GM19239 (cell line): ENCODE measurements around the gene CAPZB.
A peak's percentile ranks its signal among the peaks of the same experiment; 100 is the strongest.

Experiments
- DNase-seq: peaks from one replicate; pipeline ENCODE4 v3.0.0; 2011; ENCODE audit warnings: low spot score; ENCODE audit not compliant: insufficient read length
- FAIRE-seq: peaks from 2 replicates; lab custom pipeline; 2011; peaks lifted over from hg19 to GRCh38; lab: Jason Lieb, UNC

The CAPZB gene

DNA sequence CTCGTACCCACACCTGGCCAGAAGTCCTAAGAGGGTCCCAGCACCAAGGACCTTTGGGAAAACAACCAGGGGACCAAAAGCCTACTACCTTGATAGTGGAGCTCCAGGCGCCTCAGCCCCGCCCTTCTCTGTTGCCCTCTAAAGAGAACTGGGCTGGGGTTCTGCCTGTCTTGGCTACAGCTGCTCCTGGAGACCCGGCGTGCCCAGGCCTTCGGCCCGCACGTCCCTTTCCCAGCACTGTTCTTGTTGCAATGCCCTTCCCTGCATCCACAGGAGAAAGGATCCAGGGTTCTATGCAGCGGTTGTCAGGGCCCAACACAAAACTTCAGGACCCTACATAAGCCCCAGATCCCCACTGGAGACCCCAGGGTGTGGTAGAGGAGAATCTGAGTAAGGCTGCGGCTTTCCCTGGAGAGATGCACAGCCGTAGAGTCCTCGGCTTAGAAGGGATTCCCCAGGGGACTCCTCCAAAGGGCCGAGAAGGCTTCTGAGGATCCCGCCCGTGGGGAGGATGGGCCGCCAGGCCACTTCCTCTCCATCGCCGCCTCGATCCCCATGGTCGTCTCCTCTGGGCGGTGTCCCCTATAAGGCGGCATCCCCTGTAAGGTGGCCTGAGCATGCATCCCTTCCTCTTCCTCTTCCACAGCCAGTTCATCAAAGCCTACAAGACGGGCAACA lies 161.2 kb downstream of the CAPZB start:
- no peak for DNase-seq
- FAIRE-seq = no peak

DNA sequence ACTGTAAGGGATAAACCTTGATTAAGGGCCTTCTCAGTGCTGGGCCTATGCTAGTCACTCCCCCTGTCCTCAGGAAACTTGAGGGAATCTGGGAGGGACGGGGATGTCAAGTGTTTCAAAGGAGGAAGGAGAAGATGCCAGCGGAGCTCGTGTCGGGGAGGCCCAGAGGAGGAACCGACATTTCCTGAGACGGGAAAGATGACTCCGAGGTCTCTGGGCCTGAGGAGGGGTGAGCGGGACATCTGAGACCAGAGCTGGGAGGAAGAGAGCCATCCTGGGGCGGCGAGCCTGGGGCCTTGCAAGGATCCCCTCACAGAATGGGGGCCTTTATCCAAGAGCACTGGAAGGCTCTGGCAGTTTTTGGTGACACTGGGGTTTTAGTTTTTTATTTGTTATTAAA lies 162.9 kb downstream of the CAPZB start:
- no peak for DNase-seq
- FAIRE-seq = no peak

DNA sequence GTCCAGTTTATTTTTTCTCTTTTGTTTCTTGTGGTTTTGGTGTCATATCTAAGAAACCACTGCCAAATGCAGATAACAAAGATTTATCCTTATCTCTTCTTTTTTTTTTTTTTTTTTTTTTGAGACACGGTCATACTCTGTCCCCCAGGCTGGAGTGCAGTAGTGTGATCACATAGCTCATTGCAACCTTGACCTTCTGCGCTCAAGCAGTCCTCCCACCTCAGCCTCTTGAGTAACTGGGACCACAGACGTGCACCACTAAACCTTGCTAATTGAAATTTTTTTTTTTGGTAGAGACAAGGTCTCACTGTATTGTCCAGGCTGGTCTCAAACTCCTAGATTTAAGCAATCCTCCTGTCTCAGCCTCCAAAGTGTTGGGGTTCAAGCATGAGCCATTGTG lies 164.3 kb downstream of the CAPZB start:
- DNase-seq = no peak
- FAIRE-seq = no peak

DNA sequence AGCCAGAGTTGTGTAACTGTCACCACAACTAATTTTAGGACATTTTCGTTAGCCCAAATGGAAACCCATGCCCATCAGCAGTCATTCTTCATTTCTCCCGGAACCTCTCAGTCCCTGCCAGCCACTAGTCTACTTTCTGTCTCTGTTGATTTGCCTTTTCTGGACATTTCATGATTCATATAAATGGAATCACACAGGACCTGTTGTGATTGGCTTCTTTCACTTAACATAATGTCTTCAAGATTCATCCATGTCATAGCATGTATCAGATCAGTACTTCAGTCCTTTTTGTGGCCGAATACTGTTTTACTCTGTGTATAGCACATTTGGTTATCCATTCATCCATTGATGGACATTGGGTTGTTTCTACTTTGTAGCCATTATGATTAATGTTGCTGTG lies 166.1 kb downstream of the CAPZB start:
- DNase-seq (no peak), FAIRE-seq (no peak)

DNA sequence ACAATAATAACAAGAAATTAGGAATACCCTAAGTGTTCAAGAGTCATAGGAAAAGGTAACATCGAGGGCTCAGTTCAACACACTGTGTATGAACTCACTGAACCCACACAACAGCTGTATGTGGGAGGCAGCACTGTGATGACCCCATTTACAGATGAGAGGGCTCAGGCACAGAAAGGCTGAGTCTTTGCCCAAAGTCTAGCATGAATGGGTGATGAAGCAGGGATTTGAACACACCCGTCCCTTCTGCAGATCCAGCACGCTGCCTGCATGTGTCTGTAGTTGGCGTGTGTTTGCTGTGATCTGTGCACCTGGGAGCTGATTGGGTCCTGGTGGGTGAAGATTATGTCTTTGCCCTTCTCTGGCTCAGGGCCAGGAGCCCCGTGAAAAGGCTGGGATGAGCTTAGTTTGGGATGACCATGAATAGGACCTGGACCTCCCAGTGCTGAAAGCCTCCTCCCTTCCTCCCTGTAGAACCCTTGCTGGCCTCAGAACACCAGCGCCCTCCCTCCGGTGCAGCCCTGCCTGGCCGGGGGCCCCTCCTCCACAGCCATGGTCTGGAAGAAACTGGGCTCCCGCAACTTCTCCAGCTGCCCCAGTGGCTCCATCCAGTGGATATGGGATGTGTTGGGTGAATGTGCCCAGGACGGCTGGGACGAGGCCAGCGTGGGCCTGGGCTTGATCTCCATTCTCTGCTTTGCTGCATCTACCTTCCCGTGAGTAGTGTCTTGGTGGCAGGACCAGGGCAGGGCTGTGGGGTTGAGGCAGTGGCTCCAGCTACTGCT lies 168.0 kb downstream of the CAPZB start:
- FAIRE-seq (no peak), DNase-seq (no peak)

DNA sequence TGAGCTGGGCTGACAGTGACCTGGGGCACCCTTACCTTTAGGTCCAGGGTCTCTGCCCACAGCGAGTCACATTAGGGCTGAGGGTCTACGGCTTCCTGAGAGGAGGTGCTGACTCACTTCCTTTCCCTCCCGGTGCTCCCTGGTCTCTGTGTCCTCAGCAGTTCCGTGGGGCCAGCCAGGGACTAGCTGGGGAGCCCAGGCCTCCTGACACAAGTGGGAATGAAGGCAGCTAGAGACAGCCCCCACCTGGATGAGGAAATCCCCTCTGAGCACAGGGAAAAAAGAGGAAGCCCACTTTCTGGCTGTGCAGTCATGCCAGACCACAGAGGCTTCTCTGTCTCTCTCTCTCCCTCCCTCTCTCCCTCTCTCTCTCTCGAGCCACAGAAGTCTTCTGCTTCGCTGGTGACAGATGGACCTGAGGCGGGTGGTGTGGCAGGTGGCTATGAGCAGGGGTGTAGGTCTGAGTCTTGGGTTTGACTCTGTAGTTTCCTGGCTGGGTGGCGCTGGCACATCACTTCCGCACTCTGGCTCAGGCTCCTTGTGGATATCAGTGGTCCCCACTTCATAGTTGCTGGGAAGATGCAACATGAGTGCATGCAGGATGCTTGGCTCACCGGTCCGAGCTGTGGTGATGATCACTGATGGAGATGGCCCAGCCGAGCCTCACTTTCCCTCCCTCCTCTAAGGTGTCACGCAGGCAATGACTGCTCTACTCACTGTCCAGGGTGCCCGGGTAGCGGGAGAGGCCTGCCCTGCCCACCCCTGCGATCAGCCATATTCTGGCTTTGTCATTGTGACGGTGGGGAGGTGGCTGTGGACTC lies 169.8 kb downstream of the CAPZB start:
- DNase-seq (peak; percentile 64), FAIRE-seq (peak; percentile 89)

DNA sequence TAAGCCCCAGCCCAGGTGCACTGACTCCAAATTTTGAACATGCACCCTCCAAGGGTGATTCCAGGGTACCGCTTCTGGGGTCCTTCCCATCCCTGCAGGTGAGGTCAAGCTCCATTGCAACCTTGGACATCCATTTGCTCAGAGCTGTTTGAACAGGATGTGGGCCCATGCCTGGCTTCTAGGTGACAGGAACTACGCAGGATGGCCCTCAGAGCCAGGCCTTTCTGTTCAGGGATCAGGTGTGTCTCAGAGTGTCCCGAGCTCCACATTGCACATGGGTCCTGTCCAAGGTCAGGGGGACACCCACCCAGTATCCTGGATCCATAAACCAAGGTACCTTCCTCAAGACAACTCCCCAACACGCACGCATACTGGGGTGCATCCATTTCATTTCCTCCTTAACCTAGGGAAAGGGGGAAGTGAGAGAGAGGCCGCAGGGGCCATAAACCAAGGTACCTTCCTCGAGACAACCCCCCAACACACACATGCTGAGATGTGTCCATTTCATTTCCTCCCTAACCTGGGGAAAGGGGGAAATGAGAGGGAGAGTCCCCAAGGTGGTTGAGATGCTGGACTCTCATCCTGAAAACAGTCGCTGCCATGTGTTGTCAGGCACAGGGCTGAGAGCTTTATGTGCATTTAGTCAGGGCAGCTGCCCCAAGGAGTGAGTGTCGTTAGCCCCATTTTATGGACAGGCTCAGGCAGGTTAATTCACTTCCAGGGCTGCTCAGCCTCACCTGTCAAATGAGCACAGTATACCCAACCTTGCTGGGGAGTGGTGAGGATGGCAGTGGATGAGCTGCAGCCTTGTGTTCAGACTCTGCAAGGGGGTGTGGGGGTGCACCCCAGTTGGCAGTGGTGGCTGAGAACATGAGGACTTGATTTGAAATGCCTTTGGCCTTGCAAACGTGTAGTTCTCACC lies 171.1 kb downstream of the CAPZB start:
- DNase-seq = no peak
- FAIRE-seq = peak; percentile 76

DNA sequence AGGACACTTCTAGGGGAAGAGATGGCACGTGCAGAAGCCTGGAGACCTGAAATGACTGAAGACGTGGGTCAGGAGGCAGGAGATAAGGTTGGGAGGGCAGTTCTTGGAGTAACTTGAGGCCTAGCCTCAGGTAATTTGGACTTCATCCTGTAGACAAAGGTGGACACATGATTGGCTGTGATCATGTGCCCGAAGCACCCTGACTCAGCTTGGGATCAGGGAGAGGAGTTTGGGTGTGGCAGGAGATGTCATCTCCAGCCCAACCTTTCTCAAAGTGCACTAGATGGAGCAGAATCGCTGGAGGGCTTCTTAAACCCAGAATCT lies 171.7 kb downstream of the CAPZB start:
- DNase-seq (no peak), FAIRE-seq (no peak)

DNA sequence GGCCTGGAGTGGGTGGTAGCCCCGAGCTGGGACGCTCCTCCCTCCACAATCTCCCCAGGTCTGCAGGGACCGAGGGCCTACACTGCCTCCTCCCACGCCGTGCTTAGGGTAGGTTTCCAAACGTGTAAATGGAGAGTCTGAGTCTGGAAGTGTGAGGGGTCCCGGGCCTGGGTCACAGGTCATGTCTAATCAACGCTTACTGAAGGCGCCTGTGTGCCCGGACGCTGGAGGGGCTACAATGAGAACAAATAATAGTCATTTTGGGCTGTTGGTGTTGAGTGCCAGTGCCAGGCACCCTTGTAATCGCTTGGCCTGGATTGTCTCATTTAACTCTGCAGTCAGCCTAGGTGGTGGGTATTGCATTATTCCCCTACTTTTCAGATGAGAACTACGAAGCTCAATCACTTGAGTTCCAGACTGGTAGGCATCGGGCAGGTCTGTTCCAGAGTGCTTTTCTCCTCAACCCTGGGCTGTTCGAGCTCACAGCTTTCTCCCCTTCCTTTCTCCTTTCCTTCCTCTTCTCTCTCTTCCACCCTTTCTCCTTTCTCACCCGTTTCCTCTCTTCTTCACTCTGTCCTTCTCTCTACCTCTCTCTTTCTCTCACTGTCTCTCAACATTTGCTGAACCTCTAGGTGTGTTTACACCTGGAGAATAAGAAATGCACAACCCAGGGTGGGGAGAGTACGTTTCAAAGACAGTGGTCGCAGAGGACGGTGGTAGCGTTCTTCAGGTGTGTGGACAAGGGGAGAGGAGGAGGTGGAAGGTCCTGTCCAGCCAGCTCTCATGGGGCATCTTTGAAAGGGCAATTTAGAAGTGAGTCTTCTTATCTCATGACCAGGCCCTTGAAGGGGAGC lies 172.3 kb downstream of the CAPZB start:
- DNase-seq (no peak), FAIRE-seq (peak; percentile 31)

DNA sequence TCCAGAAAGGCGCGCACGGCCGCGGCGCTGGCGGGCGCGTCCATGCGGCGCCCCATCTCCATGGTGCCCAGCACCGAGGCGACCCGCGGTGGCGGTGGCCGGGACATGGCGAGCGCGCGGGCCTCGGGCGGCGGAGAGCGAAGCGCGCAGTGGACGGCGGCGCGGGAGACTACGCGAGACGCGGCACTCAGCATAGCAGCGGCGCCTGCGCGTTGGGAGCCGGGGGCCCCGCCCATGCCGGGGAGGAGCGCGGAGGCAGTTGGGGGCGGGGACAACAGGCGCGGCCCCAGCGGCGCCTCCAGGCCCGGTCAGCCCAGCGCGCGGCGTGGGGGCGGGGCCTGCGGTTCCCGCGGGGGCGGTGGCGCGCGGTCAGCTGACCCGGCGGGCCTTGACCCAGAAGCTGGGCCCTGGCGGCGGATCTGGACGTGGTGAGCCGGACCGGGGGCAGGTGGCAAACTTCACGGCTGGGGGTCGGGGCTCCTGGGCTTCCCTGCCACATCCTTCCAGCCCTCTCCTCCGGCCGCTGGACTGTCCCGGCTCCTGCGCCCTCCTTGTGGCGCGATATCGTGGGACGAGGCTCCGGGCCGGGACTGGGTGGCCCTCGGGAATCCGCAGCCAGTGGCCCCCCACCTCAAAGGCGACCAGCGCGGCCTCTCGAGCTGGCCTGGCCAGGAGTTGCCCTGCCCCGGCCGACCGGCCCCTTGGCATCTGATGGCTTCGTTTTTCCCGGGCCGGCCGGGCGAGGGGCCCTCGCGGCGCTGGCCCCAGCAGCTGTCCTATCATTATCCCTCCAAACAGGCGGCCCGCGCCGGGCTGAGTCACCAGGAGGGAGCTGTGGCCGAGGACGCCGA lies 173.2 kb downstream of the CAPZB start, which contains the start of the genes AKR7A2 and SLC66A1:
TSS of gene AKR7A2 (minus strand) at position 214 of the 851 bp plus-strand sequence. CDS start at position 194, 20 bp downstream.
TSS of gene SLC66A1 (plus strand) at position 396 of the 851 bp plus-strand sequence. CDS start 5,352 bp downstream, outside the sequence.
- FAIRE-seq (peak; percentile 81), DNase-seq (peak; percentile 95)

DNA sequence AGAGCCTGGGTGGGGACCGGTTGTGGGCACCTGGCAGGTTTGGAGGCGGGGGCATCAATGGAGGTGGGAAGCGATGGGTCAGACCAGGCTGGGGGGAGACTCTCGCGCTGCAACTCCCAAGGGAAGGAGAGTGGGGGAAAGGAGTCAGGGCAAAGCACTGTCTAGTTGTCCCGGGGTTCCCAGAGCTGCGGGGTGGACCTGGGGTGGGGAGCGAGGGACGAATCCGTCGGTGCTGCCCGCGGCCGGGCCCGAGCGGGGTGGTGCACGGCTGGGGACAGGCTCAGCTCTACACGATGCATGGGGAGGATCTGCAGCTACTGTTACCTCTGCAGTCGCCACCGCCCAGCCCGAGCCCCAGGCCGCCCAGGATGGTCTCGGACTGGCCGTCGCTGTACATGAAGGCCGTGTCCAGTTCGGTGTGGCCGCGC lies 173.8 kb downstream of the CAPZB start:
- FAIRE-seq (no peak), DNase-seq (no peak)

DNA sequence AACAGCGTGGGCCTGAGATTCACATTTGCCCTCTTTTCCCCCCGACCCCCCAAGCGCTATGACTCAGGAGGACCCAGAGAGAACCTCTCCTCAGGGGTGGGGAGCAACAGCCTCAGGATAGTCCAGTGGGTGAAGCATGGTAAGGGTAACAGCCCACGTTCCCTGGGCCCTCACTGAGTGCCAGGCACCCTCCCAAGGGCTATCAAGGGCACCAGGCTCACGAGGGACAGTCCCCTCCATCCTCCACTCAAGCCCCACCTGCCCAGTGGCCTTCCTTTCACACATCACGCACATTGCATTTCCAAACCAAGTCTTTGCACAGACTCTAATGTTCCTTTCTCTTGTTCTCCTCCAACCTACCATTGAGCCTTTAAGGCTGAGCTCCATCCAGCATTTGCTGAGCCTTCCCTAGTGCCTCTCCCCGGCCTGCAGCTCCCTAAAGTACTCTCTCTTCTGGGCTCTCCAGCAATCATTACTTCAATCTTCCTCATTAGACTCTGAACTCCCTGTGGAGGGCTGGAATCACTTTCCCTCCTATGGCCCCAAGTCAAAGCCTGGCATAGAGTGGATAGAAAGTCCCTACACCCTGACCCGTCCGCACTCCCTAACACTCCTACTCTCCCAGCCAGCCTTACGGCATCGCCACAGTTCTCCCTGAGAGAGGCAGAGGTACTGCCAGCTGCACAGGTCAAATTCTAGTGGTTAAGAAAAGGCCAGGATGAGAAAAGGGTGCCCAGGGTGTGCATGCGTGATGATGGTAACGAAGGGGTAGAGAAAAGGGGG lies 174.4 kb downstream of the CAPZB start:
- DNase-seq = no peak
- FAIRE-seq = no peak

DNA sequence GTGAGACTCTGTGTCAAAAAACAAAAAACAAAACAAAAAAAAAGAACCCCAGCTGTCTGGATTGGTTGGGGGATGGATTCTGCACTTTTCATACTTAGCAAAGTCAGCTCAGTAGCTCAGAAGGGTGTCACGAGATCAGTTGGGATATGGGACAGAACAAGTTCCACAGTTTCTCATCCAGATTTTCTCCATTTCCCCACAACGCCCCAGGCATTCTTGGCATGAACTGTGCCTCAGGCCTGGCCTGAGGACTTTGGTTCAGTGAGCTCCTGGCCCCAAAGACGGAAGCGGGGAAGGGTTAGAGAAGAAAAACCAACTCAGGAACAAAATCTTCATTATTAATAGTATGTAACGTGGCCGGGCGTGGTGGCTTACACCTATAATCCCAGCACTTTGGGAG lies 175.3 kb downstream of the CAPZB start:
- DNase-seq (no peak), FAIRE-seq (no peak)

DNA sequence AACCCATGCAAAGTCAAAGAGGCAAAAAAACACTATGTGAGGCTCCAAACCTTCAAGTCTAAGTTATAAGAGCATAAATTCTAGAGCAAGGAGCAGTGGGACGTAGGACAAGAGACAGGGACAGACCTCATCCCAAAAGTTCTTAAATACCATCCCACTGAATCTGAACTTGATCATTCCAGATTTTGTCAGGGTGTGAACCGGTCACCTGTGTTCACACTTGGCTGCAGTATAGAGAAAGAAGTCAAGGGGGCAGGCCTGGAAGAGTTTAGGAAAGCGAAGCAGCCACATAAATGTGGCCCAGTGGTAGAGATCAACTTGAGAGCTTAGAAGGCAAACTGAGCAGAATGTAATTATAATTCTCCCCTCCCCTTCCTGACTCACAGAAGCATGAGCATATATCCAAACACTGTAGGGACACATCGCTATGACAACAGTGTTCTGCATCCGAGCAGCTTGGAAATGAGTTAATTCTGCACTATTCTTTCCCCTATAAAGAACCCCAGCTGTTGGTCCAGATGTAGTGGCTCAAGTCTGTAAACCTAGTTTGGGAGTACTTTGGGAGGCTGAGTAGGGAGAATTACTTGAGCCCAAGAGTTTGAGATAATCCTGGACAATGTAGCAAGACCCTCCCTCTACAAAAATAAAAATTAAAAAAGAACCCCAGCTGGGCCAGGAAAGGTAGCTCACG lies 176.1 kb downstream of the CAPZB start:
- FAIRE-seq (no peak), DNase-seq (no peak)

DNA sequence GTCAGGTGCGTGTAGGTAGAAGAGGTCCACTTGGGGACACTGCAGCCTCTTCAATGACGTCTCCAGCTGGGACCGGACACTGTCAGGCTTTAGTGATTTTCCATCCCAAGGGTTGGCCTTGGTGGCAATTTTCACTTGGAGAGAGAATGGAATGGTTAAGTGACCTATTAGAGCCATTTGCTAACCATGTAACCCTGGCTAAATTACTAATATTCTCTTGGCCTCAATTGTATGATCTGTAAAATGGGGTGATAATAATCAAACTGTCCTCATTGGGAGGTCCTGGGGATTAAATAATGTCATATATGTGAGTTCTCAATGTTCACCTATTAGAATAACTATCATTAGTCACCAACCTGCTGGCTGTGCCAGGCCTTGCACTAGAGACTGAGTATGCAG lies 176.8 kb downstream of the CAPZB start:
- FAIRE-seq (no peak), DNase-seq (no peak)

DNA sequence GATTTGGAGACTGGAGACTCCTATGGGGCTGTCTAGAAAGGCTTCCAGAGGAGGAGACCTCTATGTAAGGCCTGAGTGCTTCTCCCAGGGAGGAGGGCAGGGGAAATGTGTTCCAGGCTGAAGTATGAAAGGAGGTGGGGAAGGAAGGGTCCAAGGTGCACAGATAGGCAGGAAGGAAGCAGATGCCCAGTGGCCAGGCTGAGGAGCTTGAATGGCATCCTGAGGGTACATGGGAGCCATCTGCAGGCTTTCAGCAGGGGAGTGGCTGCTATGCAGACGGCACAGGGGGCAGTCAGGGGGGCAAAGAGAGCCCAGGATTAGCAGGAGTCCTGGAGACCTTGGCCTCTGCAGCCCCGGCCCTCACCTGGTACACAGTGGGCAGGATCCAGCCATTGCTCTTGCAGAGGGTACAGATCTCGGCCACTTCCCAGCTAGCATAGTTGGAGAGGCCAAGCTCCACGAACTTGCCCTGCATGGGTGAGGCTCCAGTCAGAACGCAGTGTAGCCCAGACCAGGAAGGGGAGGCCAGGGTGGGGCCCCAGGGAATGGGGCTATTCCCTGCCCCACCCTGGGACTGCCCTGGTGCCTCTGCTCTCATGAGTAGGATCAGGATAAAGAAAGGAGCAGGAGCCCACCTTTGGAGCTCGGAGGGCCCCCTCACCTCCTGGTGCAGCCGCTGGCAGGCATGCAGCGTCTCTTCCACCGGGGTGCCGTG lies 177.4 kb downstream of the CAPZB start:
- FAIRE-seq (no peak), DNase-seq (no peak)
